HepG2 (cell line): ENCODE data around the gene L3MBTL1. TPM values are rescaled to one million over a fixed set of nuclear protein-coding genes. Genes with fewer than 3 reads are reported as not detected.
A peak's percentile ranks its signal among the peaks of the same experiment; 100 is the strongest.

Experiments used
- AKAP8 ChIP-seq: sonication (generic); formaldehyde crosslinking; IDR thresholded peaks from 2 replicates; pipeline ENCODE4 v1.5.1; 2020; ENCODE audit warnings: mild to moderate bottlenecking, missing genetic modification reagents
- BHLHE40 ChIP-seq: IDR thresholded peaks from 2 replicates; pipeline ENCODE4 v1.6.1; 2011; ENCODE audit warnings: low read length, improper control_type of control experiment
- BRCA1 ChIP-seq: sonication (generic); formaldehyde crosslinking; IDR thresholded peaks from 2 replicates; pipeline ENCODE4 v1.4.0; 2020; ENCODE audit warnings: missing genetic modification reagents
- EHMT2 ChIP-seq: fragments of 200-600 bp; sonication (generic); IDR thresholded peaks from 2 replicates; pipeline ENCODE4 v1.7.0; 2017; ENCODE audit warnings: antibody characterized with exemption, low read depth, low read length, borderline replicate concordance
- ELF4 ChIP-seq: sonication (generic); formaldehyde crosslinking; IDR thresholded peaks from 2 replicates; pipeline ENCODE4 v1.5.0; 2020; ENCODE audit warnings: missing genetic modification reagents, mild to moderate bottlenecking, moderate library complexity, borderline replicate concordance
- HNRNPH1 ChIP-seq: fragments of 200-400 bp; formaldehyde crosslinking; optimal IDR thresholded peaks from 2 replicates; pipeline ENCODE3; 2017; ENCODE audit warnings: mild to moderate bottlenecking, low read depth, low read length
- MEF2D ChIP-seq: sonication (generic); formaldehyde crosslinking; IDR thresholded peaks from 2 replicates; pipeline ENCODE4 v1.5.1; 2020; ENCODE audit warnings: mild to moderate bottlenecking, missing genetic modification reagents
- NFYB ChIP-seq: sonication (generic); formaldehyde crosslinking; IDR thresholded peaks from 2 replicates; pipeline ENCODE4 v1.4.0; 2020; ENCODE audit warnings: missing genetic modification reagents
- NR2F2 ChIP-seq: IDR thresholded peaks from 2 replicates; pipeline ENCODE4 v1.6.1; 2012; ENCODE audit warnings: low read depth, inconsistent platforms, borderline replicate concordance
- PLRG1 ChIP-seq: fragments of 450-650 bp; conservative IDR thresholded peaks from 2 replicates; pipeline ENCODE4 v1.6.1; 2016
- RBM22 ChIP-seq: fragments of 200-400 bp; formaldehyde crosslinking; optimal IDR thresholded peaks from 2 replicates; pipeline ENCODE3; 2017; ENCODE audit warnings: mild to moderate bottlenecking, low read length, moderate library complexity
- SP5 ChIP-seq: IDR thresholded peaks from 2 replicates; pipeline ENCODE4 v1.6.1; 2016; ENCODE audit warnings: low read depth, borderline replicate concordance
- SRF ChIP-seq: IDR thresholded peaks from 2 replicates; pipeline ENCODE4 v1.6.1; 2011; ENCODE audit warnings: mild to moderate bottlenecking, low read depth, low read length, moderate library complexity
- ZMYM2 ChIP-seq: sonication (generic); formaldehyde crosslinking; IDR thresholded peaks from 2 replicates; pipeline ENCODE4 v1.8.0; 2022; ENCODE audit warnings: mild to moderate bottlenecking, missing genetic modification reagents
- ZNF205 ChIP-seq: IDR thresholded peaks from 2 replicates; pipeline ENCODE4 v1.6.1; 2018; ENCODE audit warnings: missing biosample characterization, missing genetic modification reagents
- ZNF24 ChIP-seq: fragments of 450-650 bp; IDR thresholded peaks from 2 replicates; pipeline ENCODE4 v1.6.1; 2017; ENCODE audit warnings: antibody characterized with exemption, mild to moderate bottlenecking
- ZNF530 ChIP-seq: sonication (generic); formaldehyde crosslinking; IDR thresholded peaks from 2 replicates; pipeline ENCODE4 v1.5.0; 2020; ENCODE audit warnings: low read depth, mild to moderate bottlenecking, missing genetic modification reagents
- ZNF660 ChIP-seq: sonication (generic); formaldehyde crosslinking; IDR thresholded peaks from 2 replicates; pipeline ENCODE4 v1.5.1; 2020; ENCODE audit warnings: mild to moderate bottlenecking, low read depth, missing genetic modification reagents, borderline replicate concordance
- ZSCAN25 ChIP-seq: sonication (generic); formaldehyde crosslinking; IDR thresholded peaks from 2 replicates; pipeline ENCODE4 v1.8.0; 2022; ENCODE audit warnings: mild to moderate bottlenecking, missing genetic modification reagents
- polyA plus RNA-seq, 8 experiments: library from polyadenylated mRNA; depleted of rRNA in 3 of 8; stranded (reverse) in 7 of 8; unstranded in 1 of 8; fragments of >200 nt; fragmentation: Illumina TruSeq in 4 of 8; extraction: Trizol in 4 of 8; gene quantifications; 2 replicates each; pipeline versions ENCODE4 v1.2.1 to v1.2.3, GENCODE V29; 2011 to 2016; ENCODE audit warnings: low read depth in 4 of 8, missing spikeins in 1 of 8, mixed read lengths in 1 of 8; ENCODE audit not compliant: insufficient read depth in 1 of 8
- total RNA-seq, 5 experiments: library from RNA; depleted of rRNA; stranded (reverse); fragments of >200 nt; fragmentation: Illumina TruSeq; extraction: Trizol; gene quantifications; 2 replicates each; pipeline ENCODE4 v1.2.3, GENCODE V29; 2016; ENCODE audit warnings: low read depth in 1 of 5
- TF ChIP-seq, protein P1 (sequence below): sonication (generic); formaldehyde crosslinking; conservative IDR thresholded peaks from 2 replicates; pipeline ENCODE4 v1.8.0; 2022; ENCODE audit warnings: missing genetic modification reagents
- TF ChIP-seq, protein P2 (sequence below): sonication (generic); IDR thresholded peaks from 2 replicates; pipeline ENCODE4 v1.6.1; 2016; ENCODE audit warnings: low read depth, borderline replicate concordance
- TF ChIP-seq, protein P3 (sequence below): sonication (generic); formaldehyde crosslinking; conservative IDR thresholded peaks from 2 replicates; pipeline ENCODE4 v1.4.0; 2020; ENCODE audit warnings: missing genetic modification reagents
- TF ChIP-seq, protein P4 (sequence below): sonication (generic); formaldehyde crosslinking; conservative IDR thresholded peaks from 2 replicates; pipeline ENCODE4 v1.8.0; 2022; ENCODE audit warnings: low read depth, missing genetic modification reagents

L3MBTL1 gene
- total and polyA plus RNA-seq, 2 of the 13 experiments (the other 11 are each of a cell fraction or from before 2014, with no cell fraction given) = 9.0 to 17.8 TPM

DNA sequence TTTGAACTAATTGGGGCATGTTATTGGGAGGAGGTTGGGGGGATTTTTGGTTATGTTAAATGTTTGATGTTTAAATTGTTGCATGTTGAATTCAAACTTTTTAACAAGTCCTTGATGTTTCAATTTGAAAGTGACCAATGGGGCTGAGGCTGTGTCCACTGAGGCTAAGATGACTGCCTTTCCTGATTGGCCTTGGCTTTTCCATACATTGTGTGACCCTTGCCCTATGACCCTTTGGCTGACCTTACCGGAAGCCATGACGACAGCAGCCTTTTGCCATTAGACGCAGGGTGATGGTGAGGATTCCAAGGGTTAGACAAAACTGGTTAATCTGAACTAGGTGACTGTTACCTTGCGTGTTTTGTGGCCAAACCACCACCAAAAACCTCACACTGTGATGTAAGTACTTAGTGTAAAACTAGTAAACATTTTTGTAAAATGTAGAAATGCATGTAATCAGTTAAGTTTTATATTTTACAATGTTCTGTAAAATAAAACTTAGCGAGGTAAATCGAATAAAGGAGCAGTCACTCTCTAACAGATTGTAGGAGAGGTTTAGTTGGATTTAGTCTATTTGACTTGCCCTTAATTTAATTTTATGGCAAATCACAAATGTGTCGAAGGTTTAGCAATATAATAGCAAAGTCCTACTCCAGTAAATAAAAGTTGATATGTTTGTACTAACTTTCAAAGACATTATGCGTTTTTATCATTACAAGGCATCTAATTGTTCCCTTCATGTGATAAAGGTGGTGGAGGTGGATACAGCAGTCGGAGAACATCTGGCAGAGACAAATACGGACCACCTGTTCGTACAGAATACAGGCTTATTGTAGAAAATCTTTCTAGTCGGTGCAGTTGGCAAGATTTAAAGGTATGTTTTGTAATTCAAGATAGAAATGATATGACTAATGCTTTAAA lies 48.2 kb upstream of the L3MBTL1 start (continued):
- TF ChIP-seq EHMT2 (no peak), NFYB (CRISPR knock-in tag) (0 out of 2 replicates have a peak, but pooled peaks have one; percentile 21), NR2F2 (peak; percentile 86), RBM22 (peak; percentile 91), ZNF205 (CRISPR knock-in tag) (no peak), SP5 (CRISPR knock-in tag) (no peak), BHLHE40 (no peak), BRCA1 (no peak), ZNF660 (CRISPR knock-in tag) (no peak), ZMYM2 (CRISPR knock-in tag) (no peak), ELF4 (CRISPR knock-in tag) (no peak), HNRNPH1 (no peak), ZNF24 (no peak), SRF (no peak), ZSCAN25 (CRISPR knock-in tag) (no peak), PLRG1 (no peak), AKAP8 (CRISPR knock-in tag) (no peak), ZNF530 (CRISPR knock-in tag) (no peak), MEF2D (no peak)
- TF ChIP-seq, protein P1, sequence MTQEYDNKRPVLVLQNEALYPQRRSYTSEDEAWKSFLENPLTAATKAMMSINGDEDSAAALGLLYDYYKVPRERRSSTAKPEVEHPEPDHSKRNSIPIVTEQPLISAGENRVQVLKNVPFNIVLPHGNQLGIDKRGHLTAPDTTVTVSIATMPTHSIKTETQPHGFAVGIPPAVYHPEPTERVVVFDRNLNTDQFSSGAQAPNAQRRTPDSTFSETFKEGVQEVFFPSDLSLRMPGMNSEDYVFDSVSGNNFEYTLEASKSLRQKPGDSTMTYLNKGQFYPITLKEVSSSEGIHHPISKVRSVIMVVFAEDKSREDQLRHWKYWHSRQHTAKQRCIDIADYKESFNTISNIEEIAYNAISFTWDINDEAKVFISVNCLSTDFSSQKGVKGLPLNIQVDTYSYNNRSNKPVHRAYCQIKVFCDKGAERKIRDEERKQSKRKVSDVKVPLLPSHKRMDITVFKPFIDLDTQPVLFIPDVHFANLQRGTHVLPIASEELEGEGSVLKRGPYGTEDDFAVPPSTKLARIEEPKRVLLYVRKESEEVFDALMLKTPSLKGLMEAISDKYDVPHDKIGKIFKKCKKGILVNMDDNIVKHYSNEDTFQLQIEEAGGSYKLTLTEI (CRISPR knock-in tag) = no peak
- TF ChIP-seq, protein P2, sequence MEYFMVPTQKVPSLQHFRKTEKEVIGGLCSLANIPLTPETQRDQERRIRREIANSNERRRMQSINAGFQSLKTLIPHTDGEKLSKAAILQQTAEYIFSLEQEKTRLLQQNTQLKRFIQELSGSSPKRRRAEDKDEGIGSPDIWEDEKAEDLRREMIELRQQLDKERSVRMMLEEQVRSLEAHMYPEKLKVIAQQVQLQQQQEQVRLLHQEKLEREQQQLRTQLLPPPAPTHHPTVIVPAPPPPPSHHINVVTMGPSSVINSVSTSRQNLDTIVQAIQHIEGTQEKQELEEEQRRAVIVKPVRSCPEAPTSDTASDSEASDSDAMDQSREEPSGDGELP = no peak
- TF ChIP-seq, protein P3, sequence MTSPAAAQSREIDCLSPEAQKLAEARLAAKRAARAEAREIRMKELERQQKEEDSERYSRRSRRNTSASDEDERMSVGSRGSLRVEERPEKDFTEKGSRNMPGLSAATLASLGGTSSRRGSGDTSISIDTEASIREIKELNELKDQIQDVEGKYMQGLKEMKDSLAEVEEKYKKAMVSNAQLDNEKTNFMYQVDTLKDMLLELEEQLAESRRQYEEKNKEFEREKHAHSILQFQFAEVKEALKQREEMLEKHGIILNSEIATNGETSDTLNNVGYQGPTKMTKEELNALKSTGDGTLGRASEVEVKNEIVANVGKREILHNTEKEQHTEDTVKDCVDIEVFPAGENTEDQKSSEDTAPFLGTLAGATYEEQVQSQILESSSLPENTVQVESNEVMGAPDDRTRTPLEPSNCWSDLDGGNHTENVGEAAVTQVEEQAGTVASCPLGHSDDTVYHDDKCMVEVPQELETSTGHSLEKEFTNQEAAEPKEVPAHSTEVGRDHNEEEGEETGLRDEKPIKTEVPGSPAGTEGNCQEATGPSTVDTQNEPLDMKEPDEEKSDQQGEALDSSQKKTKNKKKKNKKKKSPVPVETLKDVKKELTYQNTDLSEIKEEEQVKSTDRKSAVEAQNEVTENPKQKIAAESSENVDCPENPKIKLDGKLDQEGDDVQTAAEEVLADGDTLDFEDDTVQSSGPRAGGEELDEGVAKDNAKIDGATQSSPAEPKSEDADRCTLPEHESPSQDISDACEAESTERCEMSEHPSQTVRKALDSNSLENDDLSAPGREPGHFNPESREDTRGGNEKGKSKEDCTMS = no peak
- TF ChIP-seq, protein P4, sequence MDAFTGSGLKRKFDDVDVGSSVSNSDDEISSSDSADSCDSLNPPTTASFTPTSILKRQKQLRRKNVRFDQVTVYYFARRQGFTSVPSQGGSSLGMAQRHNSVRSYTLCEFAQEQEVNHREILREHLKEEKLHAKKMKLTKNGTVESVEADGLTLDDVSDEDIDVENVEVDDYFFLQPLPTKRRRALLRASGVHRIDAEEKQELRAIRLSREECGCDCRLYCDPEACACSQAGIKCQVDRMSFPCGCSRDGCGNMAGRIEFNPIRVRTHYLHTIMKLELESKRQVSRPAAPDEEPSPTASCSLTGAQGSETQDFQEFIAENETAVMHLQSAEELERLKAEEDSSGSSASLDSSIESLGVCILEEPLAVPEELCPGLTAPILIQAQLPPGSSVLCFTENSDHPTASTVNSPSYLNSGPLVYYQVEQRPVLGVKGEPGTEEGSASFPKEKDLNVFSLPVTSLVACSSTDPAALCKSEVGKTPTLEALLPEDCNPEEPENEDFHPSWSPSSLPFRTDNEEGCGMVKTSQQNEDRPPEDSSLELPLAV (CRISPR knock-in tag) = 0 out of 2 replicates have a peak, but pooled peaks have one; percentile 68
